Loucy (cell line): ENCODE data around the gene ZNF587.

ENCODE experiments used
- CTCF ChIP-seq: fragments of 200-600 bp; sonication (generic); conservative IDR thresholded peaks from 2 replicates; pipeline ENCODE4 v1.5.1; 2014; ENCODE audit warnings: mild to moderate bottlenecking, antibody characterized with exemption, low read length
- EZH2phosphoT487 ChIP-seq: fragments of 200-600 bp; IDR thresholded peaks from 2 replicates; pipeline ENCODE4 v1.6.1; 2018; ENCODE audit warnings: antibody characterized with exemption, mild to moderate bottlenecking, moderate library complexity, borderline replicate concordance

GRCh38 chr19:57815247-57816075 is 34.2 kb upstream of the ZNF587 start:
- TF ChIP-seq CTCF (no peak), EZH2phosphoT487 (no peak)
